ENCODE measurements around the gene NFX1.

NFX1 gene

DNA sequence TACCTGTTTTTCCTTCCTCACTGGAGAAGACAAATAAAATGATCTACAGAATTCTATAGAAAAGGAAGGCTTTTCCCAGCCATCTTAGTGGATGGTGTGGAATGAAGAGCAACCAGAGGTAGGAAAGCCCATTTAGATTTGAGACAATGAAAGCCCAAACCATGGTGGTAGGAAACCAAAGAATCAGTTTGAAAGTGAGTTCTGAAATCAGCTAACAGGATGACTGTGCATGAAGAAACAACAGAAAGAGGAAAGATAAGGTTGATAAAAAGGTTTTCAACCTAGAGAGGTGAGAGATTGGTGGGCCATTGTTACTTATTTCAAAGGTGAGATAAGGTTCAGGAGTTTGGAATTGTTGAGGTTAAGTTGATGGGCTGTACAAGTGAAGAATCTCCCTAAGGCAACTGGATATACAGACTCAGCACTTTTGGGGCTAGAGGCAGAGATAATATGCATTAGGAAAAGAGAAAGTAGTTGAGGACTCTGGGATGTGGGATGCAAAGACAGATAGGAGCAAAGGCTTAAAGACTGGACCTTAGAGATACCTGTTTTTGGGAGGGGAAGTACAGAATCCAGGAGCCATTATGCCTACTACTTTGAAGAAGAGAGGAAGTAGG is 23.1 kb upstream of the NFX1 start:
- no peak for DNase-seq

- DNase-seq: no peak
Measured at GRCh38 chr9:33270146-33270545, 20.2 kb upstream of the NFX1 start.

- DNase-seq: no peak
Measured at GRCh38 chr9:33272061-33272460, 18.3 kb upstream of the NFX1 start.

GRCh38 chr9:33273266-33273971 is 16.9 kb upstream of the NFX1 start:
- no peak for DNase-seq

GRCh38 chr9:33273972-33274328 is 16.4 kb upstream of the NFX1 start:
- no peak for DNase-seq

DNA sequence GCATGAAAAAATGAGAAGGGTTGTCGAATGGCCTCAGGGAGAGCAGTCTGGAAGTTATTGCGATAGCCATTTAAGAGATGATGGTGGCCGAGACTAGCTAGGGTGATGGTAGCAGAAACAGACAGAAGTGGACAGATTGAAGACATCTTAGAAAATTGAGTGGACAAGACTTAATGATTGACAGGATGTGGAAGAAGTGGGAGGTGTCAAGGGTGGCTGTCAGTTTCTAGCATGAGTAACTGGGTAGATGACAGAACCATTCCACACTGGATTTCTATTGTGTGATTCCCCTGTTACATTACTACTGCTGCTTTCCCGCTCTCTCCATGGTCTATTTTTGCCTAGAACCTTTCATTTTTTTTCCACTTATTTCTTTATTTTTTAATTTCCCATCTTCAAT is 12.8 kb upstream of the NFX1 start:
- DNase-seq: no peak

DNA sequence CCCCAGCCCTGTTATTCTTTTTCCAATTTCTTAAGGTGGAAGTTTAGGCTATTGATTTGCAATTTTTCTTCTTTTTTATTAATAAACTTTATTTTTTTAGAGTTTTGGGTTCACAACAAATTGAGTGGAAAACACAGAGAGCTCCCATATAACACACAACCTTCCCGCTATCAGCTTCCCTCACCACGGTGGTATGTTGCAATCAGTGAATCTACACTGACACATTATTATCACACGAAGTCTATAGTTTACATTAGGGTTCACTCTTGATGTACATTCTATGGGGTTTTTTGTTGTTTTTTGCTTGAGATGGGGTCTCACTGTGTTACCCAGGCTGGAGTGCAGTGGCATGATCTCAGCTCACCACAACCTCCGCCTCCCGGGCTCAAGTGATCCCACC is 4.8 kb upstream of the NFX1 start:
- DNase-seq: no peak

DNA sequence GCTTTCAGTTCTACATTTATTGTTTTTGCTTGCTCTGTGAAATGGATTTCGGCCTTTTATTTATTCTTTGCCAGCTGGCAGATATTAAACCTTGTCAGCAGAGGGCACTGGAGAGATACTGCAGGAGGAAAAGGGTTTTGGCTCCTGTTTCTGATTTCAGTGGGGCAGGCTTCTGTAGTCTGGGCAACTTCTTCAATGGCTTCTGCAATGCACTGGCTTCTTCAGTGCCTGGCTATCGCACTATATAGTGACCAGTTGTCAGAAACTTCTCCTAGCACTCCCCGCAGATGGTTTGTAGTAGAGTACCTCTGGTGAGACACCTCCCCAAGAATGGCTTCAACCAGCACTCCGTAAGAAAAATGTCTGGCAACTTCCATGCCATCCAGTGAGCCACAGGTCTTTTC is 3.2 kb upstream of the NFX1 start:
- peak; percentile 60 for DNase-seq

DNA sequence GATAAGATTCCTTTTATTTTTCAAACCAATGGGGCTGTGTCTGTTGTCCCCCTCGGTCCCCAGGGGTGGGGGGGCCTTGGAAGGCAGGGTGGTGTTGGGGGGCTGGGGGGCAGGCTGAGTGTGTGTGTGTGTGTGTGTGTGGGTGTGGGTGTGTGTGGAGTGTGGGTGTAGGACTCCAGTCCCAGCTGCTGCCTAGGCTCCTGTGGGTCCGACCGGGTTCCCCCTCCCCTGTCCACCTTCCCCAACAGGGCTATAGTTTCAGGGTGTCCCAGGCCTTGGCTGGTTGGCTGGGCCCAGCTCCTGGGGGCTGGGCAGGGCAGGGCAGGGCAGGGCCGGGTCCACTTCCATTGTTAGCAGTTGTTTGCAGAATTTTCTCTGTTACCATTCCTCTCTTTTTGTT is 2.1 kb upstream of the NFX1 start:
- no peak for DNase-seq

DNA sequence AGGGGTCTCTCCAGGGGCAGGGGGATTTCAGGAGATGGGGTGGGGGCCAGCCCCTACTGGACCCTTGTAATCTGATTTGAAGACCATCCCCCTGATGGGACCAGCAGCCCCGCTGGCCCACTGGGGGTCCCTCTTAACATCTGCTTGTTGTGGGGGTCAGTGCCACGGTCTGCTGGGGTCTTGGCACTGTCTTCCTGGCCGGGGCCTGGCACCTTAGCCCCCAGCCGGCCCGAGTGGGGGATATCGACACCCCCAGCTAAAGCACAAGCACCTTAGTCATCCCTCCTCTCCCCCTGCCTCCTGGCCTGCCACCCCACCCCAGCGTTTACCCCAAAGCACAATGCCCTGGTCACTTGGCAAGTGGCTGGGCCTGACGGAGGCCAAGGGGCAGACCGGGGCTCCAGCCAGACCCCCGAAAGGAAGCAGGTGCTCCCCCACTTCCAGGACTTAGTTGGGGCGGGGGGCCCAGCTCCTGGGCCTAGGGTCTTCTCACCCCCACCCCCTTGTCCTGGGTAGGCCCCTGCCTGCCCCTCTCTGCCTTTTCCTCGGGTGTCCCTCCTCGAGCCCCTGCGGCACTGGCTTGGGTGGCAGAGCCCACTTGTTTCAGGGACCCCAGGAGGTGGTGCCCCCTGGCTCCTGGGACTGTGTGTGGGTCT is 1.4 kb upstream of the NFX1 start:
- no peak for DNase-seq

DNA sequence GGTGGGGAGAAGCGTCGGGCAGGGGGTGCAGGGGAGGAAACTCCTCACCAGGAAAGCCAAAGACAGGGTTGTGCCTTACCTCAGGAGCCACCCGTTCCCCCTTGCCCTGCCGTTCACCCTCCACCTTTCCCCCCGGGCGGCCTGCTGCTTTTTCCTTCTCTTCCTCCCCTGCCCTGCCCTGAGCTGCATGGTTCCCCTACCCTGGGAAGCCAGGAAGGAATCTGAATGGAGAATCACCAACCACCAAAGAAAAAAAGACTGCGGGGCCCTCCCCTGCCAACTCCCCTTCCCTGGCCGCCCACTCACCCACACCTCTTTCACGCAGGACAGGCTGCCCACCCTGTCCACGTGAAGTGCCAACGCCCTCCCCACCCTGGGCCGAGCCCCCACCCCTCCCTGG is 820 bp upstream of the NFX1 start:
- DNase-seq: peak; percentile 21

DNA sequence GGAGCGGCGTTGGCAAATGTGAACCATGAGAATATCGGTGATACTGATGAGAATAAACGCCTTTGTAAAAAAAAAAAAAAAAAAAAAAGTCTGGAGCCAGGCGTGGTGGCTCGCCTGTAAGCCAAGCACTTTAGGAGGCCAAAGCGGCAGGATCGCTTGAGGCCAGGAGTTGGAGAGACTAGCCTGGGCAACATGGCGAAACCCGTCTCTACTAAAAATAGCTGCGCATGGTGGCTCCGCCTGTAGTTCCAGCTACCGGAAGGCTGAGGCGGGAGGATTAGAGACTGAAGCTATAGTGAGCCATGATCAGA is 425 bp upstream of the NFX1 start:
- DNase-seq: no peak

GRCh38 chr9:33291031-33291397 is 698 bp downstream of the NFX1 start:
- DNase-seq: no peak

DNA sequence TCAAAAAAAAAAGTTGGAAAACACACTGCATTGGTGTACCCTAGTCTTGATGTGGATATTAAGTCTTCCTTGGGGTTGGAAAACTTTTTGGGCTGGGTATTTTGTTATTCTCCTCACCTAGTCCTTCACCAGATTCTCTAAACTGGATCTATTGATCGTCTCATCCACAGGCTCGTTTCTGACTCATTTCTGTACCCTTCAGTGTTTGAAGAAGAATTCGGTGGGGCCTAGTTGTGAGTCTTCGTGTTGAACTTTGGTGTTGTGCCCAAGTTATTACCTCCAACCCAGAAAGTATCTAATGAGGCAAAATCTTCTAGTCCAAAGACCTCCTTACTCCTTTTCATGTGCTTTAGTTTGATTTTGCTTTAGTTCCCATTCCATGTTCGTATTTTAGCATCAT is 1.6 kb downstream of the NFX1 start:
- DNase-seq: no peak

DNA sequence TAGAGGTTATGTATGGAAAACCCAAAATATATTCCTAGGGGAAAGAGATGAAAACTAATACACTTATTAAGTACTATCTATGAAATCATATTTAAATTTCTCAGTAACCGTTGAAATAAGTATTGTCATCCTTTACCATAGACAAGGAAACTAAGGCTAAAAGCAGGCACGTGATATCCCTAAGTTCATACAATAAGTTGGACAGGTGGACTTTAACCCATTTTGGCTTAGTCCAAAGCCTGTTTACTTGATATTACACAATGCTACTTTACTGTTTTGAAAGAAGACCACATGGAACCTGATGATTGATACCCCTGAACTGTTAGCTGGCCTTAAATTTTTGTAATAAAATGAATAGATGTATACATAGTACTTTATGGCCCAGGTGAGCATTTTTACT is 3.5 kb downstream of the NFX1 start:
- no peak for DNase-seq

- DNase-seq: no peak
Measured at GRCh38 chr9:33294670-33295432, 4.5 kb downstream of the NFX1 start.

DNA sequence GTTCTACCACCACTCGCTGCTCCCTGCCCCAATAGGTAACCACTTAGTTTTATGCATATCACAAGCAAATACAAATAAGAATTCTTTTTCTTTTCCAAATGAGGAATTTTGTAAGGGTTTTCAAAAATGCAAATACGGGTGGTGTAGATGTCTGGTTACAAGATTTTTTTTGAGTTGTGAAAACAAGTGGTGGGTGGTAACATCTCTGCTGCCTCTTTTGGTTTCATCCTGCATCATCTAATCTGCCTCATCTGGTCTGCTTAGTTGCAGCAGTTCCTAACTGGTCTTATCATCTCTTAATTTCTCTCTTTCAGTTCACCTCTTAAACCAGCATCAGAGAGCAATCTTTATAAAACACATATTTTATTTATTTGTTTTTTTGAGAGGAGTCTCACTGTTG is 5.3 kb downstream of the NFX1 start:
- DNase-seq: no peak

GRCh38 chr9:33297432-33297831 is 7.1 kb downstream of the NFX1 start:
- DNase-seq: peak; percentile 13

DNA sequence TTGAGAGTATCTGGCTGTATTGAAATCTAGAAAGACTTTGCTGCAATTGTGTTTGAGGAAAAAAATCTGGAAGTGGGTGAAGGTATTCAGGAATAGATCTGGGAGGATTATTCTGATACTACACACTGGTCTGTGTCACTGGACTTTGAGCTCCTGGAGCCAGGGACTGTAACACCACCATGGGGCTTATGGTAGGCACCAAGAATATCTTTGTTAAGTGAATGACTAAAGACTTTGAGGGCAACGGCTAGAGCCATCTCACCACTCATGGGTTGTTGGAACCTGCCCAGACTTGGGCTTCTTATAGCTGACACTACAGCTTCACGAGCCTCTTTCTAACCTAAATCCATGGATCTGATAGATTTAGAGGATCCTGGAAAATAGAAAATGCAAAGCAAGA is 10.2 kb downstream of the NFX1 start:
- DNase-seq: no peak

GRCh38 chr9:33304362-33304761 is 14.0 kb downstream of the NFX1 start:
- DNase-seq: no peak

- DNase-seq: no peak
Measured at GRCh38 chr9:33306037-33306436, 15.7 kb downstream of the NFX1 start.

GRCh38 chr9:33307067-33307466 is 16.8 kb downstream of the NFX1 start:
- no peak for DNase-seq

- DNase-seq: no peak
Measured at GRCh38 chr9:33309903-33310302, 19.6 kb downstream of the NFX1 start.

DNA sequence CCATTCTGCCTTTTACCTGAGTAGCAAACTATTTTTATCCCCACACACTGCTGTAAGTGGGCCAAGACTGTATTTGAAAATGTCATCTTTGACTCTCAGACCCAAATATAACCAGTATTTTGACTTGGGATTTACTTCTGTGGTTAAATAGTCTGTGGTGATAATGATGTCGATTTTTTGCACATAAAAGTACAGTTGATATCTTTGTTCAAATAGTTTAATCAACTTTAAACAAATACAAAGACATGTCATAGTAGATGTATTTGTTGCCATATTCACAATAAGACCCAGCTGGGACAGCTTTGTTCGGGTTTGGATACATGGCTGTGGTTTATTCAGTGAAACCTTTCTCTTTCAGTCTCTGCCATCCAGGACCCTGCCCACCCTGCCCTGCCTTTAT is 20.4 kb downstream of the NFX1 start:
- no peak for DNase-seq

Measured in CD4-positive, alpha-beta T cell treated with Interleukin-17A for 4 hours (primary cell).